Measurements from ENCODE around the gene MLLT11.

MLLT11 gene

DNA sequence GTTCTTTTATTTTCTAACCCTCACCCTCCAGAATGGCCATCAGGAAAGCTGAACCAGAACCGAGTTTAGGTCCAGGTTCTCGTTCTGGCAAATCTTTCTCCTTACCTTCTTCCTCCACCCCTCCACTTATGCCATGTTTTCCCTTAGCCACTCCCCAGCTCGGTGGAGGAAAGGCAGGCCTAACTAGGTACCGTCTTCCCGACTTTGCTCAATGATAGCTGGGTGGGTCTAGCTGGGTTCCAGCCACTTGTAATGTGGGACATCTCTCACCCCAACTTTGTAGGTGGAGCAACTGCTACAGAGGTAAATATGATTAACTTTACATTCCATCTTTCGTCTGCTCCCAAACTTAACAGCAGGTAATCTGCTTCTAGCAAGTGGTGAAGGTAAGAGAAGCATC lies 23.2 kb upstream of the MLLT11 start:
- Histone ChIP-seq H3F3A (ENCODE audit: low read depth) (no peaks in the 10 kb centered on the region), H3K9me3 (ENCODE audit: insufficient read depth, low read depth, low read length) (no peaks in the 10 kb centered on the region), H3K36me3 (ENCODE audit: insufficient read depth, low read length) (peaks cover 19% of the 10 kb centered on the region; the same call in 1 of the 2 replicates), H3K9me2 (replicated peaks; ENCODE audit: low read depth, low read length) (no peaks in the 10 kb centered on the region), H3K4me2 (ENCODE audit: low read depth, low read length, poor library complexity, severe bottlenecking) (no peak overlapping the region), H3K9ac (ENCODE audit: low read depth, low read length, poor library complexity, severe bottlenecking) (no peak overlapping the region), H2AFZ (ENCODE audit: low read length) (no peak overlapping the region), H3K4me1 (ENCODE audit: insufficient read depth, low read length, poor library complexity, severe bottlenecking) (no peaks in the 10 kb centered on the region), H3K27me3 (ENCODE audit: insufficient read depth, low read length, poor library complexity, severe bottlenecking) (no peaks in the 10 kb centered on the region), H3K79me2 (ENCODE audit: insufficient read depth, low read length) (no peaks in the 10 kb centered on the region), H3K4me3 (ENCODE audit: low read length, poor library complexity, severe bottlenecking) (no peak overlapping the region), H4K20me1 (ENCODE audit: insufficient read depth, low read length, poor library complexity, severe bottlenecking) (no peaks in the 10 kb centered on the region)
- TF ChIP-seq, protein P1, sequence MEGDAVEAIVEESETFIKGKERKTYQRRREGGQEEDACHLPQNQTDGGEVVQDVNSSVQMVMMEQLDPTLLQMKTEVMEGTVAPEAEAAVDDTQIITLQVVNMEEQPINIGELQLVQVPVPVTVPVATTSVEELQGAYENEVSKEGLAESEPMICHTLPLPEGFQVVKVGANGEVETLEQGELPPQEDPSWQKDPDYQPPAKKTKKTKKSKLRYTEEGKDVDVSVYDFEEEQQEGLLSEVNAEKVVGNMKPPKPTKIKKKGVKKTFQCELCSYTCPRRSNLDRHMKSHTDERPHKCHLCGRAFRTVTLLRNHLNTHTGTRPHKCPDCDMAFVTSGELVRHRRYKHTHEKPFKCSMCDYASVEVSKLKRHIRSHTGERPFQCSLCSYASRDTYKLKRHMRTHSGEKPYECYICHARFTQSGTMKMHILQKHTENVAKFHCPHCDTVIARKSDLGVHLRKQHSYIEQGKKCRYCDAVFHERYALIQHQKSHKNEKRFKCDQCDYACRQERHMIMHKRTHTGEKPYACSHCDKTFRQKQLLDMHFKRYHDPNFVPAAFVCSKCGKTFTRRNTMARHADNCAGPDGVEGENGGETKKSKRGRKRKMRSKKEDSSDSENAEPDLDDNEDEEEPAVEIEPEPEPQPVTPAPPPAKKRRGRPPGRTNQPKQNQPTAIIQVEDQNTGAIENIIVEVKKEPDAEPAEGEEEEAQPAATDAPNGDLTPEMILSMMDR (conservative IDR thresholded peaks at IDR 0.05; ENCODE audit: low read length): no peak
- TF ChIP-seq EZH2phosphoT487 (IDR thresholded peaks at IDR 0.05; ENCODE audit: borderline replicate concordance): no peak

DNA sequence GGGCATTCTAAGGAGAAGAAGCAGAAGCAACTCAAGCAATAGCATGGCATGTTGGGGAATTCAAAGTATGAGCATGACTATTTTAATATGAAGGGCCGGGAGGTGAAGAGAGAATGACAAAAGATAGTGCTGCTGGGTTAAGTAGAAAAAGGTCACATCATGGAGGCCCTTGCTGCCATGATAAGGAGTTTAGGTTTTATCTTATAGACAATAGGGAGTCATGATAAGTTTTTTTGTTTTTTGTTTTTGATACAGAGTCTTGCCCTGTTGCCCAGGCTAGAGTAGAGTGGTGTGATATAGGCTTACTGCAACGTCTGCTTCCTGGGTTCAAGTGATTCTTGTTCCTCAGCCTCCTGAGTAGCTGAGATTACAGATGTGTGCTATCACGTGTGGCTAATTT lies 20.7 kb upstream of the MLLT11 start:
- no peaks in the 10 kb centered on the region for H3K9me2 ChIP-seq (replicated peaks; ENCODE audit: low read depth, low read length)
- no peaks in the 10 kb centered on the region for H3F3A ChIP-seq (ENCODE audit: low read depth)
- no peak overlapping the region for H2AFZ ChIP-seq (ENCODE audit: low read length)
- H3K36me3 ChIP-seq (ENCODE audit: insufficient read depth, low read length): peaks cover 9% of the 10 kb centered on the region; the same call in 1 of the 2 replicates
- TF ChIP-seq EZH2phosphoT487 (IDR thresholded peaks at IDR 0.05; ENCODE audit: borderline replicate concordance): no peak
- TF ChIP-seq, protein P1 (conservative IDR thresholded peaks at IDR 0.05; ENCODE audit: low read length): no peak
- no peaks in the 10 kb centered on the region for H3K9me3 ChIP-seq (ENCODE audit: insufficient read depth, low read depth, low read length)
- H3K4me1 ChIP-seq (ENCODE audit: insufficient read depth, low read length, poor library complexity, severe bottlenecking): no peaks in the 10 kb centered on the region
- no peak overlapping the region for H3K9ac ChIP-seq (ENCODE audit: low read depth, low read length, poor library complexity, severe bottlenecking)
- H3K27me3 ChIP-seq (ENCODE audit: insufficient read depth, low read length, poor library complexity, severe bottlenecking): no peaks in the 10 kb centered on the region
- no peaks in the 10 kb centered on the region for H3K79me2 ChIP-seq (ENCODE audit: insufficient read depth, low read length)
- H3K4me3 ChIP-seq (ENCODE audit: low read length, poor library complexity, severe bottlenecking): no peak overlapping the region
- no peak overlapping the region for H3K4me2 ChIP-seq (ENCODE audit: low read depth, low read length, poor library complexity, severe bottlenecking)
- no peaks in the 10 kb centered on the region for H4K20me1 ChIP-seq (ENCODE audit: insufficient read depth, low read length, poor library complexity, severe bottlenecking)

DNA sequence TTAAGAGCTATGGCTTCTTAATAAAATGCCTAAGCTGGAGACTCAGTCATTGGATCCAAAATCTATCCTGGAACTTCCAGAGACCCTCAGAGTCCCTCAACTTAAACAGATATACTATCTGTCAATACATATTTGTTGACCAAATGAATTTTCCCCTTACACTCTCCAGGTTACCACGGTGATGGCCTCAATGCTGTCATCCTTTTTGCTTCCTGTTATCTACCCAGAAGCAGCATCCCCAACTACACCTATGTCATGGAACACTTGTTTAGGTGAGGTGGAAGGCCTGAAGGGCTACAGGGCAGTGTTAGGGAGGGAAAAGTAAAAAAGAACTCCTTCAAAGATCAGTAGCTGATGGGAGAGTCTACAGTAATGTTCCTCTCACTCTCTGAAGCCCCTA lies 17.0 kb upstream of the MLLT11 start:
- Histone ChIP-seq H3K36me3 (ENCODE audit: insufficient read depth, low read length) (no peaks in the 10 kb centered on the region), H4K20me1 (ENCODE audit: insufficient read depth, low read length, poor library complexity, severe bottlenecking) (no peaks in the 10 kb centered on the region), H3K9me3 (ENCODE audit: insufficient read depth, low read depth, low read length) (no peaks in the 10 kb centered on the region), H3K4me1 (ENCODE audit: insufficient read depth, low read length, poor library complexity, severe bottlenecking) (peaks cover 5% of the 10 kb centered on the region), H3K79me2 (ENCODE audit: insufficient read depth, low read length) (no peaks in the 10 kb centered on the region), H3K4me3 (ENCODE audit: low read length, poor library complexity, severe bottlenecking) (no peak overlapping the region), H3K9ac (ENCODE audit: low read depth, low read length, poor library complexity, severe bottlenecking) (no peak overlapping the region), H3K27me3 (ENCODE audit: insufficient read depth, low read length, poor library complexity, severe bottlenecking) (no peaks in the 10 kb centered on the region), H2AFZ (ENCODE audit: low read length) (no peak overlapping the region), H3K4me2 (ENCODE audit: low read depth, low read length, poor library complexity, severe bottlenecking) (no peak overlapping the region), H3K9me2 (replicated peaks; ENCODE audit: low read depth, low read length) (no peaks in the 10 kb centered on the region), H3F3A (ENCODE audit: low read depth) (no peaks in the 10 kb centered on the region)
- TF ChIP-seq, protein P1 (conservative IDR thresholded peaks at IDR 0.05; ENCODE audit: low read length): no peak
- no peak for TF ChIP-seq EZH2phosphoT487 (IDR thresholded peaks at IDR 0.05; ENCODE audit: borderline replicate concordance)
